Suprapubic skin (tissue), 4 donors: ENCODE results near the gene EHBP1L1.

Experiments used
- EP300 ChIP-seq: sonication (generic); formaldehyde crosslinking; IDR thresholded peaks from one replicate; pipeline ENCODE4 v1.6.1; 2017; ENCODE audit warnings: antibody characterized with exemption
- POLR2A ChIP-seq, 2 donors: fragments of 450-650 bp; IDR thresholded peaks; one replicate each; pipeline ENCODE4 v1.6.1; 2017; ENCODE audit warnings: antibody characterized with exemption in 2 of 2, mild to moderate bottlenecking in 2 of 2, moderate library complexity in 2 of 2
- POLR2AphosphoS5 ChIP-seq, 3 donors: sonication (generic); formaldehyde crosslinking; IDR thresholded peaks; one replicate each; pipeline ENCODE4 v1.6.1; 2017; ENCODE audit warnings: antibody characterized with exemption in 3 of 3
- TF ChIP-seq, protein P1 (sequence below), 2 donors: fragments of 200-600 bp in 1 of 2; fragments of 450-650 bp in 1 of 2; sonication (generic) in 1 of 2; IDR thresholded peaks; one replicate each; pipeline ENCODE4 v1.5.1; 2016 to 2019; ENCODE audit warnings: antibody characterized with exemption in 2 of 2, mild to moderate bottlenecking in 1 of 2, moderate library complexity in 1 of 2

DNA sequence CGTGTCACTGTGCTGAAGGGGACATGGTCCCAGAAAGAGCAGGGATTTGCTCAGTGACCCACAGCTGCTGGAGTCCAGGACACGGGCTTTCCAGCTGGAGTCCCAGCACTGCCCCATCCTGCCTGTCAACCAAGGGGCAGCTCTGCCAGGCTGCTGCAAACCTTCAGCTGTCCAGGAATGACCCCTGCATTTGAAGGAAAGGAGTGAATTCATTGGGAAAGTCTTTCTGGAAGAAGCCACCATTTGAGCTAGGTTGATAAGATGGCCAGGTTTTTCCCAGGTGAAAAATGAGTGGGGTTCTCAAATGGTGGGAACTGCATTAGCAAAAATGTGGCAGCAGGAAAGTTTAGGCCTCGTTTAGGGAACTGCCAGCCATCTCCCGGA, 10.4 kb downstream of the EHBP1L1 start:
- TF ChIP-seq, protein P1, sequence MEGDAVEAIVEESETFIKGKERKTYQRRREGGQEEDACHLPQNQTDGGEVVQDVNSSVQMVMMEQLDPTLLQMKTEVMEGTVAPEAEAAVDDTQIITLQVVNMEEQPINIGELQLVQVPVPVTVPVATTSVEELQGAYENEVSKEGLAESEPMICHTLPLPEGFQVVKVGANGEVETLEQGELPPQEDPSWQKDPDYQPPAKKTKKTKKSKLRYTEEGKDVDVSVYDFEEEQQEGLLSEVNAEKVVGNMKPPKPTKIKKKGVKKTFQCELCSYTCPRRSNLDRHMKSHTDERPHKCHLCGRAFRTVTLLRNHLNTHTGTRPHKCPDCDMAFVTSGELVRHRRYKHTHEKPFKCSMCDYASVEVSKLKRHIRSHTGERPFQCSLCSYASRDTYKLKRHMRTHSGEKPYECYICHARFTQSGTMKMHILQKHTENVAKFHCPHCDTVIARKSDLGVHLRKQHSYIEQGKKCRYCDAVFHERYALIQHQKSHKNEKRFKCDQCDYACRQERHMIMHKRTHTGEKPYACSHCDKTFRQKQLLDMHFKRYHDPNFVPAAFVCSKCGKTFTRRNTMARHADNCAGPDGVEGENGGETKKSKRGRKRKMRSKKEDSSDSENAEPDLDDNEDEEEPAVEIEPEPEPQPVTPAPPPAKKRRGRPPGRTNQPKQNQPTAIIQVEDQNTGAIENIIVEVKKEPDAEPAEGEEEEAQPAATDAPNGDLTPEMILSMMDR (IDR thresholded peaks at IDR 0.05), result no peak
- no peak for TF ChIP-seq POLR2AphosphoS5 (IDR thresholded peaks at IDR 0.05)
- TF ChIP-seq EP300, result no peak
- no peak for TF ChIP-seq POLR2A (IDR thresholded peaks at IDR 0.05)
